Stimulated activated CD4-positive, alpha-beta T cell treated with anti-CD3 and anti-CD28 coated beads, Interleukin-2, amount 100 ng/mL, for 48 hours (primary cell): ENCODE measurements around the gene B4GALT7.
A peak's percentile ranks its signal among the peaks of the same experiment; 100 is the strongest.

Source experiments
- DNase-seq, 2 donors: peaks; one replicate each; pipeline ENCODE4 v3.0.0-alpha.2; 2020

Gene B4GALT7

DNA sequence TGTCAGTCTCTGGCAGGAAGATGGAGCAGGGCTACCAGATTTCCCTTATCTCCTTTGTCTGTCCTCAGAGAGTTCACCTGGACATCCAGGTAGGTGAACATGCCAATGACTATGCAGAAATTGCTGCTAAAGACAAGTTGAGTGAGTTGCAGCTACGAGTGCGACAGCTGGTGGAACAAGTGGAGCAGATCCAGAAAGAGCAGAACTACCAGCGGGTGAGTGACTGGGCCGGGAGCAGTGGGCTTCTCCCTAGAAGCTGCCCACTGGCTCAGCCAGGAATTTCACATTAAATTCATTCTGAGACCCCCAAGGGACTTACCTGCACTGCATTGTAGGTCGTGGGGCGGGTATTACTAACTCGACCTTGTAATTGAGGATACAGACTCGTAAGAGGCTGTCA lies 5.9 kb upstream of the B4GALT7 start:
- DNase-seq, result no peak

- DNase-seq, result no peak
Observed at GRCh38 chr5:177595026-177595585, 4.8 kb upstream of the B4GALT7 start.

DNA sequence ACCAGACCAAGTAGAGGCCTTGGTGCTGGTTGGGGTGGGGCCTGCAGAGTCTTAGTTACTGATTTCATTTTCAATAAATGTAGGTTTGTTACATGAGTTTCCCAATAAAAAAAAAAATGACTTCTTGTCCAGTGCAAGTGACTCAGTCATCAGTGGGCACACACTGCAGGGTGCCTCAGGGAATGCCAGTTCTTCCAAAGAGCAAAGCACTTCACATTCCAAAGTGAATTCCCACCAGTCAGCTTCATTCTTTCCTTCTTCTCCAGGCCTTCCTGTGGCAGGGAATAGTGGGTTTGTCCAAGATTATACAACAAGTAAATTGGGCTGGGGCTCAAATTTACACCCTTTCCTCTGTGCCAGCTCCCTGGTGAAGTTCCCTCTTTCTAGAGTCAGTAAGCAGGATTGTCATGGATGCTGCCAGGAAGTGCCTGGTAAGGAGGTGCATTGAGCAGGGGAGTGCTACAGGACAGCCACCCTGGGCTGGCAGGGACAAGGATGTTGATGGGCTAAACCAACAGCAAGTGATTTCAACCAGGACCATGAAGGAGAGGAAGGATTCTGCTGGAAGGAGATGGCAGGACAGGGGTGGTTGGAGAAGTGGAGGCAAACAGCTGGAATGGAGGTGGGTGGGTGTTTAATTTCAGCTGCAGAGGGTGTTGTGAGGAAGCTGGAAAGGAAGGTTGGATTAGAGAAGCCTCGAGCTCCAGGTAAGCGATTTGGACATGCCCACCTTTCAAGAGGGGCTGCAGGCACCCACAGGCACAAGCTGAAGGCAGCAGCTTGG lies 3.7 kb upstream of the B4GALT7 start:
- no peak for DNase-seq

DNA sequence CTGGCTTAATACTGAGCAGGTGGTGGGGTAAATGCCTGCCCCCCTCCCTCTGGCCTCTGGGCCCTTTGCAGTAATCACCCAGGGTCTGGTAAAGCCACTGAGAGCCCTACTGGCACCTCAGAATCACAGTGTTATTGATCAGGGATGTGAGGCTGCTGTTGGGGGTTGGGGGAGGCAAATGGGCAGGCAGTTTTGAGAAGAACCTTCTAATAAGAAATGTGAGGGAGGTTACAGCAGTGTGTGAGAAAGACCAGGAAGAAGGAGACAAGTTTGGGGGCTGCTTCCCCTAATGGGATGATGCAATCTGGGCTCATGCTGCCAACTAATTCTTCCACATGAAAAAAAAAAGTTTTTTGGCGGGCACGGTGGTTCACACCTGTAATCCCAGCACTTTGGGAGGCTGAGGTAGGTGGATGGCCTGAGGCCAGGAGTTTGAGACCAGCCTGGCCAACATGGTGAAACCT lies 3.1 kb upstream of the B4GALT7 start:
- no peak for DNase-seq

DNA sequence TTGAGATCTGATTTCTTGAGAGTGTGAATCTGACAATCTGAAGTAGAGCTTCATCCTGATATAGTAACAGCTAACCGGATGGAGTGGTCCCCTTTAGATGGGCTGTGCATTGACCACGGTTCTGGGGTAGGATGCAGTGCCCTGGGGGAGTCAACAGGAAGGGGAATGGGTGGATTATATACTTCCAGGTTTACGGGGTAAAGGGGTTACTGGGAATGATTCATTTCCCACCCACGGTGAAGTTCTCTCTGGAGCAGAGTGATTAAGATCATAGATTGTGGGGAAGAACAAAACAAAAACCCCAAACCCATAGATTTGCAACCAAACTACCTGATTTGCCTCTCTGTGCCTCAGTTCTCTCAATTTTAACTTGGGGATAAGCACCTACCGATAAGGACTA lies 1.5 kb upstream of the B4GALT7 start:
- no peak for DNase-seq

GRCh38 chr5:177600508-177601018 lies 631 bp downstream of the B4GALT7 start:
- no peak for DNase-seq

DNA sequence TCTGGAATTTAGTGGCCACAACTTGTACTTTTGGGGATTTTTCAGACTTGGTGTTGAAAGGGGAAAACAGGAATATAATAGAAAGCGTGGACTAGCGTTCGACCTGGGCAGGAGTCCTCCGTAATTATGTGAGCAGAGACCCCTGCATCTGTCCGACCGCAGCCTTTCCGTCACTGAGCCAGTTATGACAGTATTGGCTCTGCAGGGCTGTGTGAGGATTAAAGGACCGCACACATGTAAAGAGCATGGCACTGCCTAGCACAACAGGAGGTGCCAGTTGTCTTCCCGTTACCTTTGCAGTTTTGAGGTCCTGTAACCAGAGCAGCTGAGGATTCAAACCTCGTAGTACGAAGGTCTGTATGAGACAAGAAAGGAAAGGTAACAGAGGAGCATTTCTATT lies 1.2 kb downstream of the B4GALT7 start:
- DNase-seq, result no peak

DNA sequence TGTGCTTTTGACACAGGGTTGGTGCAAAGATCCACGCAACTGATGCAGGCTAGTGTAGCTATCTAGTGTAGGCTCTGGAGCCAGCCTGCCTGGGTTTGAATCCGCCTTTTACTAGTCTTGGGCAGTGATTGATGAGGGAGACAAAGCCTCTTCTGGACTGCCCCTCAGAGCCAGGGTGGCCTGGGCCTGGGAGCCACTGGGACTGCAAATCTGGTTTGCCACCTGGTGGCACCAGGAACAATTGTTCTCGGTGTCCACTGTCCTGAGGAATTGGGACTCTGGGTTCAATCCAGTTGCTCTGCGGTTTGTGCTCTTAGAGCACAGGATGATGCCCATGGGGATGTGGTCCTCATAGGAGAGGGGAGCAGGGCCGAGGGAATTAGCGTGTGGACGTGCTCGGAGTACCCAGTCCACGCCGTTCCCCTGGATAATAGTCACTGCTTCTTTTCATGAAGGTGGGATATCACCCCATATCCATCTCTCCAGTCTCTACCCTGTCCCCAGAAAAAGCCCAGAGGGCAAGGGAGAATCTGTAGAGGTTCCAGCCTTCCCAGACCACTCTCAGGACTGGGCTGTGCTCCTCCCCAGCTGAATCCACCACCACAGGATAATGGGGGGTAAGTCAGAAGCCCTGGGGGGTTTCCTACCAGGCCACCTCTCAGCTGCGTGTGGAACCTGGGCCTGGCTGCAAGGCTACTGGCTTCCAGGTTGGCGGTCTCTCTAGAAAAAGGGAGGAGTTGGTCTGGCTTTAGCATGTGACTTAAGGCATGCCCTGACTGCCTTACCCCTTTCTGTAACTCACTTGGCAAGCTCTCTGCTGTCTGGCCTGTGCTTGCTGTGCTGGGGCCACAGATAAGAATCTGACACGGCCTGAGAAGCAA lies 1.9 kb downstream of the B4GALT7 start:
- no peak for DNase-seq

DNA sequence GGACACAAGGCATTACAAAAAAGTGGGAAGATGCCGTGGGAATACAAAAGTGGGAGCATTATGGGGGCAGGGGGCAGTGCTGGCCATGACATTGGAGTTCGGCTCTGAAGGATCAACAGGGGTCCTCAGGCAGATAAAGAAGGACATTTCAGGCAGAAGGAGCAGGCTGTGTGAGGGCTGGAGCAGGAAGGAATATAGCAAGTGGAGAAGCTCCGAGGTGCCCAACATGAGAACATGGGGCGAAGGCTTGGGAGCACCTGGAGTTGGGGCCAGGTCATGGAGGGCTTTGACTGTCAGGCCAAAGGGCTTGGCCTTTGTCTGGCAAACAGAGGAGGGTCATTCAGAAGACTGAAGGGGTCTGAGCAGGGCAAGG lies 2.5 kb downstream of the B4GALT7 start:
- DNase-seq, result no peak

GRCh38 chr5:177603631-177604030 lies 3.7 kb downstream of the B4GALT7 start:
- DNase-seq, result no peak

DNA sequence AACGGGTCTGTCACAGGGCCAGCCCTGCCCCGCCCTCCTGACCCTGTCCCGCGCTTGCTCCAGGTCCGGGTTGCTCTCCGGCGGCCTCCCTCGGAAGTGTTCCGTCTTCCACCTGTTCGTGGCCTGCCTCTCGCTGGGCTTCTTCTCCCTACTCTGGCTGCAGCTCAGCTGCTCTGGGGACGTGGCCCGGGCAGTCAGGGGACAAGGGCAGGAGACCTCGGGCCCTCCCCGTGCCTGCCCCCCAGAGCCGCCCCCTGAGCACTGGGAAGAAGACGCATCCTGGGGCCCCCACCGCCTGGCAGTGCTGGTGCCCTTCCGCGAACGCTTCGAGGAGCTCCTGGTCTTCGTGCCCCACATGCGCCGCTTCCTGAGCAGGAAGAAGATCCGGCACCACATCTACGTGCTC lies 4.2 kb downstream of the B4GALT7 start:
- no peak for DNase-seq

DNA sequence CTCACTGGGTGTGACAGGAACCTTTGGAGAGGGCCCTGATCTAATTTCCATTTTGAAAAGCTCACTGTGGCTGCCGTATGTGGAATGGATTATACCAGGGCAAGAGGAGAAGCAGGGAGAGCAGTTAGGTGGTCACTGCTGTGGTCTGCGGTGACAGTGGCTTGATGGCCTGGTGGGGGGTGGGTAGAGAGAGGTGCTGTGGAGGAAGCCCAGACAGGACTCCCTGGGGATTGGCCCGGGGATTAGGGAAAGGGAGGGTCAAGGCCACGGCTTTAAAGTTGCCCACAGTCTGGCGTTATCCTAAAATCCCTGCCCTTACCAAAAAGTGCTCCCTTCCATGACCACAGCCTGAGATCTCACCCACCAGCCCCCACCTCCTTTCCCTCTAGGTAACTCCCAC lies 4.7 kb downstream of the B4GALT7 start:
- no peak for DNase-seq

DNA sequence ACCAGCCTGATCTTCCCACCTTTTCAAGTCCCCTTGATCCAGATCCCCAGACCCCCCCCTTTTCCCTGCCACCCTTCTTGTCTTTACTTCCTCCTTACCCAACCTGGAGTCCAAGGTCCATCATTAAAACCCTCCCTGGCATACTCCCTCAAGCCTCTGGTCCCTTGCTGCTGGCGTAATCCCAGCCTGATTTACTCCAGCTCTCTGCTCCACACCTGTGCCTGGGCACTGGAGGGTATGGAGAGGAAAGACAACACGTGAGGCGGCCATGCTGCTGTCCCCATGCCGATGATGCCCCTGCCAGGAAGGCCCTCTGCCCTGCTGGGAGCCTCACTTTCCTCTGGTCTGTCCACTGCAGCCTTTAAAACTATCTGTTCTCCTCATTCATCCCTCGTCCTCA lies 5.1 kb downstream of the B4GALT7 start:
- no peak for DNase-seq

DNA sequence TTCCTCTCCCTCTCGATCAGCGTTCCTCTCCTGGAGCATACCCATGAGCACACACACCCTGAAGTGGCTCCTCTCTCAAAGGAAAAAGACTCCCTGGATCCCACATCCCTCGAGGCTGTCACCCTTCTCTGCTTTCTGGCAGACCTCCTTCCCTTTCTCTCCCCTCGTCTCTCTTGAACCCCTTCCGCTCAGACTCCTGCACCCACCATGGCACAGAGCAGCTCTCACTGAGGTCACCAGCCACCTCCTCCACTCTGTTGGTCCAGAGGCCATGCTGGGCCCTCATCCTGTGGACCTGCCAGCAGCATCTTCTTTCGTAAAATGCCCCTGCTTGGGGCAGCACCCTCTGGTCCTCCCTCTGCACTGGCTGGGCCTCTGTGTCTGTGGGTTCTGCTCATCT lies 5.7 kb downstream of the B4GALT7 start:
- DNase-seq, result no peak

DNA sequence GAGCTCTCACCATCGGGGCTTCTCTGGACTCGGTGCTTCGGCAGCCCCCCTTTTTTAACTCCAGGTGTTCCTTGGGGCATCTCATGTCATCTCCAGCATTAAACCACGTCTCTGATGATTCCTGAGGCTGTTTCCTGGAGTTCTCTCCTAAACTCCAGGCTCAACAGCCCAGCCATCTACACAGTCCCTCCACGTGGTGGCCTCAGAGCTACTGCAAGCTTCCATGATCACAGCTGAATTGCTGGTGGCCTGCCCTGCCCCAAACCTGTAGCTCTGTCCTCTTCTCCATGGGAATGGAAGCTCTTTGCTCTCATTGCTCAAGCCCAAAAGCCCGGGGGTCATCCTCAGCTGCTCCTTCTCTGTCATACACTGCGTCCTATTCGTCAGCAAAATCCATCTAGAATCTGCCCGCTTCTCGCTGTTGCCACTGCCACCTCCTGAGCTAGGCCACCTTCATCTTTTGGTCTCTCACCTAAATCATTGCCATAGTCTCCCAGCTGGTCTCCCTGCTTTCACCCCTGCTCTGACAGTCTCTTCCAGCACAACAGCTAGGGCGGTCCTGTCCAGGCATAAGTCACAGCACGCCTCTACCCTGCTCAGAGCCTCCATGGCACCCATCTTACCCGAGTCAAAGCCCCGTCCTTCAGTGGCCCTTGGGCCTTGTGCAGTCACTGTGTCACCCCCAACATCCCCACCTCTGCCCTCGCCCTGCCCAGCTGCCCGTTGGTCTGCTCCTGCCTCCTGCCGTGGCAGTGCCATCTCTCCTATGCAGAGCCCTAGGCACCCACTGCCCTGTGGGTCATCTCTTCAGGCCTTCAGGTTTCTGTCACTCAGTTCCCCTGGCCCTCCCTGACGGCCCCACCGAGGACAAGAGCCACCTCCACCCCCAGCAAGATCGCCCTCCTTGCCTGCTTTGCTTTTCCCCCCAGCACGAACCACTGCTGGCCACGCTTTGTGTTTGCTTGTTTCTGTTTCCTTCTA lies 6.4 kb downstream of the B4GALT7 start:
- no peak for DNase-seq

GRCh38 chr5:177607115-177607451 lies 7.2 kb downstream of the B4GALT7 start:
- no peak for DNase-seq

DNA sequence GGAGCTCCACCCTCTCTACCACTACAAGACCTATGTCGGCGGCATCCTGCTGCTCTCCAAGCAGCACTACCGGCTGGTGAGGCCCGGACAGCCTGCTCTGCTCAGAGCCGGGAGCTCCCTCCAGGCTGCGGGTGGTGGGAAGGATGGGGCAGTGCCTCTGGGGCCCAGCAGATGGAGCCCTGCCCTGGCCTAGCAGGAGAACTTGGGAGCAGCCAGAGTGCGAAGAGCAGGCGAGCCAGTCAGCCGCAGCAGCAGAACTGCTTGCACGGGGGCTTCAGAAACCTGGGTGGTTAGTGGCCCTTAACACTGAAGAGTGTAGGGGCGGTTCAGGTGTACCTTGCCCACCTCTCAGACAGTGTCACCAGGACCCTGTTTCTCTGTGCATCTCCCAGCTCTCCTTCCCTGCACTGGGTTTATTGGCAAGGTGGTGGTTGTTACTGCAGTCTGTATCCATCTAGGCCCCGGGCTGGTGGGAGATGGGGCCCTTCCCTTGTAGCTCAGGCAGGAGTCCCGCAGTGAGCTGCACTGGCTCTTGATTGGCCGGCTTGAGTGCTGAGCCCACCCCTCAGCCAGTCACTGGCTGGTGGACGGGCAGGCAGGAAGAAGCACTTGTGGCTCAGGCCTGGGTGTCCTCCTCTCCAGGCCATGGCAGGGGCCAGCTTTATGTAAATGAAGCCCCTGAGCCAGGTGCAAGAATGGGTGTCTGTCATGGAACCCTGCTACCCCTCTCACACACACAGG lies 7.7 kb downstream of the B4GALT7 start:
- peak; percentile 59 to 60 for DNase-seq

GRCh38 chr5:177608243-177609075 lies 8.5 kb downstream of the B4GALT7 start:
- no peak for DNase-seq

DNA sequence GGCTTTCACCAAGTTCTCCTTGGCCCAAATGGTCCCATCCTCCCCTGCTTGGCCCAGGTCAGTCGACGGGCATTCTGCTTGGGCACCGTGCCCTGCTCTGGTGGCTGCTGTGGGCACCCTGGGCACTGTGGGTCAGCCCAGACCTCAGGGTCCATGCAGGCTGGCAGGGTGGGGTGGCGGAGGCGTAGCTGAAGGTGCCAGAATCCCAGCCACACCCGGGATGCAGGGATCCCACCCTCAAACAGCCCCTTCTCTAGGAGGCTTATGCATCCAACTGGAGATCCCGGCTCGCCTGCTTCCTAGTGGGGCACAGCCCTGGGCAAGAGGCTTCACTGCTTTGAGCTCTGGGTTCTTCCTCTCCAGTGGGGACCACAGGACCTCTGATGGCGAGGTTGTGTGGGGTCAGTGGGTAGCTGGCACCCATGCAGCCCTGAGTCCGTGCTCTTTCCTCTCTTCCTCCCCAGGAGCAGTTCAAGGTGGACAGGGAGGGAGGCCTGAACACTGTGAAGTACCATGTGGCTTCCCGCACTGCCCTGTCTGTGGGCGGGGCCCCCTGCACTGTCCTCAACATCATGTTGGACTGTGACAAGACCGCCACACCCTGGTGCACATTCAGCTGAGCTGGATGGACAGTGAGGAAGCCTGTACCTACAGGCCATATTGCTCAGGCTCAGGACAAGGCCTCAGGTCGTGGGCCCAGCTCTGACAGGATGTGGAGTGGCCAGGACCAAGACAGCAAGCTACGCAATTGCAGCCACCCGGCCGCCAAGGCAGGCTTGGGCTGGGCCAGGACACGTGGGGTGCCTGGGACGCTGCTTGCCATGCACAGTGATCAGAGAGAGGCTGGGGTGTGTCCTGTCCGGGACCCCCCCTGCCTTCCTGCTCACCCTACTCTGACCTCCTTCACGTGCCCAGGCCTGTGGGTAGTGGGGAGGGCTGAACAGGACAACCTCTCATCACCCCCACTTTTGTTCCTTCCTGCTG lies 9.4 kb downstream of the B4GALT7 start:
- DNase-seq, result no peak
